SK-MEL-5 (cell line): ENCODE data around the gene PPP1R12A. TPM values are rescaled to one million over a fixed set of nuclear protein-coding genes. Genes with fewer than 3 reads are reported as not detected.
"Not testable (repeated sequence)": the region's sequence is repeated elsewhere in the genome, so short reads cannot be mapped to it uniquely, and the experiment has no call there.

Source experiments
- DNase-seq: peaks from one replicate; pipeline ENCODE4 v3.0.0-alpha.2; 2016; ENCODE audit warnings: low read depth, low spot score
- in situ Hi-C: cut with HindIII; loops from 2 replicates; pipeline ENCODE4 v1.10.0; 2016; ENCODE audit warnings: low sequenced_read_pairs, high pct_unique_total_duplicates, low pct_unique_long_range_greater_than_20kb
- total RNA-seq: library from RNA; depleted of rRNA; stranded (reverse); fragments of >200 nt; shearing (Covaris generic); gene quantifications from 2 replicates; pipeline ENCODE4 v1.2.3, GENCODE V29; 2014

PPP1R12A gene
- total RNA-seq, 1 experiment from 2014 or later, result 44.4 TPM

- in situ Hi-C loops, result no loop called here
- DNase-seq, result no peak
Observed at GRCh38 chr12:79911889-79912656, 22.8 kb downstream of the PPP1R12A start.

- in situ Hi-C loops, result no loop called here
- no peak for DNase-seq
Observed at GRCh38 chr12:79908366-79908765, 26.5 kb downstream of the PPP1R12A start.

GRCh38 chr12:79901506-79901905 lies 33.4 kb downstream of the PPP1R12A start:
- no peak for DNase-seq
- in situ Hi-C loops, result no loop called here

GRCh38 chr12:79900951-79901350 lies 33.9 kb downstream of the PPP1R12A start:
- in situ Hi-C loops, result no loop called here
- no peak for DNase-seq

DNA sequence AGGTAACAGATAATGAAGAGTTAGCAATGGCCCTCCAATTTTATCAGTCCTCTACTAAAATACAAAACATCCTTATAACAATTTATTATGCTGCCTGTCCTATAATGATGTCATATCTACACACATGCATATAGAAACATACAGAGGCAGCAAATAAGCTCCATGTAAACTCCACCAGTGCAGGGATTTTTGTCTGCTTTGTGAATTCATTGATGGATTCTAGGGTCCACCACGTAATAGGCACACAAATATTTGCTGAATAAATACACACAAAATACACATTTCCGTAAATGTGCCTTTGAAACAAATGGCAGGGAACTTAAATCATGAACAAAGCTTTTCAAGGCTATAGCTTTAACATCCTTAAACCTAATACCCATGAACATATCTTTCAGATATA lies 34.7 kb downstream of the PPP1R12A start:
- in situ Hi-C loops, result no loop called here
- DNase-seq, result no peak

DNA sequence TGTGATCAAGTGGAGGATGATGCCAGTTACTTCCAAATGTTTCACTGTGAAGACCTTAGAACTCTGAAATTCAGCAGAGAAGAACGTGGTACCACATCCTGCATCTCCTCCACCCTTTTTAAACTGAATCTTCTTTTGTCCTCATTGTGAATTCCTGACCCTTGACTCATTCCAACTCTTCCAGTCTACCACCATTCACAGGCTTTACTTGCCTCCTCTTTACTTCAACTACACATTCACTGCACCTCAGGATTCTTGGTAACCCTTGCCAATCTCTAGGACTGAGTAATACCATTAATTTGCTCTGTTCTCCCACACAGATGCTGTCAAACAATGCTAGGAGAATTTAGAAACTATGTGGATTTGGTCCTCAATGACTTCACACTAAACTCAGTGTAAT lies 37.3 kb downstream of the PPP1R12A start:
- in situ Hi-C loops, result no loop called here
- peak; percentile 37 for DNase-seq

- DNase-seq, result no peak
- in situ Hi-C loops, result no loop called here
Observed at GRCh38 chr12:79895804-79896203, 39.1 kb downstream of the PPP1R12A start.

GRCh38 chr12:79895071-79895470 lies 39.8 kb downstream of the PPP1R12A start:
- DNase-seq, result no peak
- in situ Hi-C loops, result no loop called here

GRCh38 chr12:79891506-79892162 lies 43.3 kb downstream of the PPP1R12A start:
- no peak for DNase-seq
- in situ Hi-C loops, result no loop called here

DNA sequence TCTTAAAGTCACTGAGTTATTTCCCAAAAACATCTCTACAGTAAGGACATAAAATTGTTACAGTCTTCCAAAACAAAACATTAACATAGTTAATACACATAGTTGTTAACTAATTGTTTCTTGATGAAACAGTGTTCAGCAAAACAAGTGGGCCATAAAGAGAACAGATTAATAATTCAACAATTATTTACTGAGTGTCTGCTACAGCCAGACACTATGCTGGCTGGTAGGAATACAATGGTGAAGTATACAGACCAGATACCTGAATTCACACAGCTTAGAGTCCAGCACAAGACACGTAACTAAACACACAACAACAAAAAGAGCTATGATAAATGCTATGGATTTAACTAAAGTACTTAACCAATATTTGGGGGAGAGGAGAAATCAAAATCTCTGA lies 47.0 kb downstream of the PPP1R12A start:
- in situ Hi-C loops, result no loop called here
- no peak for DNase-seq

DNA sequence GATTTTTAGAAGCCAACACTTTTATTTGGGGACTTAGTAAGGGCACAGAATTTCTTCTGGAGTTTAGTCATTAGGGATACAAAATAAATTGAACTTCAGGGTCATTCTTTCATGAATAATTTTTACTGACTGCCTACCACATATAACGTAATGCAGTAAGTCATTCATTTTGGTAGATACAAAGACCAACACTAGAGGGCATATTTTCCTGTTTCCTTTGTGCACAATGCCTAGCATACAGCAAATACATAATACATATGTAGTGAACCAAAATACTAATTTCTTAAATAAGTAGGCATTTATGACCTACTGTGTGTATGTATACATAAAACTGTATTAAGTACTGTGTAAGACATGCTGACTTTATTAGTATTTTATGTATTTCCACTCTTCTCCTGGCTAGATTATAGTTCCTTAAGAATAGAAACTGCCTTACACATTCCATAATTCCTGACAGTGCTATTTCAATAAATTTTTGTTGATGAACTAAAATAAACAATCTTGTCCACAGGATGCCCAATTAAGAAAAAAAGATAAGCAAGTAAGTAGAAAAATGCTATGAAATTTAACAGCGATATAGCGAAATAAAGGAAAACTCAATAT lies 47.9 kb downstream of the PPP1R12A start:
- peak; percentile 78 for DNase-seq
- in situ Hi-C loops, result no loop called here

- in situ Hi-C loops, result no loop called here
- no peak for DNase-seq
Observed at GRCh38 chr12:79885911-79886490, 48.9 kb downstream of the PPP1R12A start.

GRCh38 chr12:79884401-79885006 lies 50.4 kb downstream of the PPP1R12A start:
- in situ Hi-C loops, result no loop called here
- no peak for DNase-seq

DNA sequence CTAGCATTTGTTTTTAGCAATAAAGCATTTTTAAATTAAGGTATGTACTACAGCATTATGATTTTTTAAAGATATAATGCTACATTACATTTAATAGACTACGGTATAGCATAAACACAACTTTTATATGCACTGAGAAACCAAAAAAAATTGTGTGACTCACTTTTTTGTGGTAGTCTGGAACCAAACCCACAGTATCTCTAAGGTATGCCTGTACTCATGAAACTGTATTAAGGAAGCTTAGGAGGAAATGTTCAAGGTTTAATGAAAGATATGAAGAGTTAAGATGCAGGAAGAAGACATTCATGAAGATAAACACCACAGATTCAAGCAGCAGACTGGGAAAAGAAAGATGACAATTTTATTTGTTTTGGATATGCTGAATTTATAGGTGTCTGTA lies 51.7 kb downstream of the PPP1R12A start:
- in situ Hi-C loops, result no loop called here

DNA sequence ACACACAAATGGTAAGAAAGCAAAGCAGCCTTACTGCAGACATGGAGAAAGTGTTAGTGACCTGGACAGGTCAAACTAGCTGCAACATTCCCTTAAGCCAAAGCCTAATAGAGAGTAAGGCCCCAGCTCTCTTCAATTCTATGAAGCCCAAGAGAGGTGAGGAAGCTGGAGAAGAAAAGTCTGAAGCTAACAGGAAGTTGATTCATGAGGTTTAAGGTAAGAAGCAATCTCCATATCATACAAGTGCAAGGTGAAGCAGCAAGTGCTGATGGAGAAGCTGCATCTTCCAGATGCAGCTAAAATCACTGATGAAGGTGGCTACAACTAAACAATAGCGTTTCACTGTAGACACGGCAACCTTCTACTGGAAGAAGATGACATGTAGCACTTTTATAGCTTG lies 53.5 kb downstream of the PPP1R12A start:
- DNase-seq, result no peak
- in situ Hi-C loops, result no loop called here

More for the DNA sequence above, 51.7 kb downstream of the PPP1R12A start:
- no peak for DNase-seq

- DNase-seq, in situ Hi-C loops: not testable (repeated sequence)
Observed at GRCh38 chr12:79878506-79878905, 56.4 kb downstream of the PPP1R12A start.

- DNase-seq, result no peak
- in situ Hi-C loops, result no loop called here
Observed at GRCh38 chr12:79877246-79877645, 57.7 kb downstream of the PPP1R12A start.

DNA sequence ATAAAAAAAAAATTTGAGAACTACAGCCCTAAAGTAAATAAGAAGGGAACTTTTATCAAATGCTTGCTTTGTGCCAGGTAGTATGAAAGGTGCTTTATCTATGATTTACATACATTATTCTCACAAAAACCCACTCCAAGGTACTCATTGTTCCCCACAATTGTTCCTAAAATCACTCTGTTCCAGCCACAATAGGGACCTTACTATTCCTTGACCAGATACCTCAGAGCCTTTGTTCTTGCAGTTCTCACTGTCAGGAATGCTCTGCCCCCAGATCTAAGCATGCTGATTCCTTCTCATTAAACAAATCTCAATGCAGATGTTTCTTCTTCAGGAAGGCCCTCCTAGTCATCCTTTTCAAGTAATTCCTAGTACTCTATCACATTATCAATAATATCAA lies 60.2 kb downstream of the PPP1R12A start:
- in situ Hi-C loops, result no loop called here
- no peak for DNase-seq
